NK-92 (cell line): ENCODE results near the gene APELA.
"Not testable (repeated sequence)": the region's sequence is repeated elsewhere in the genome, so short reads cannot be mapped to it uniquely, and the experiment has no call there.

ENCODE experiments used
- DNase-seq: peaks from one replicate; lab custom pipeline; 2025; ENCODE audit not compliant: unreplicated experiment; lab: John Stamatoyannopoulos, UW

APELA gene

GRCh38 chr4:164876700-164877324, at the start of gene APELA:
TSS of gene APELA (plus strand) at chr4:164877178. CDS start at chr4:164877332, 154 bp downstream.
- no peak for DNase-seq

GRCh38 chr4:164828955-164829354, 48.0 kb upstream of the APELA start:
- DNase-seq = no peak

GRCh38 chr4:164846566-164846965, 30.4 kb upstream of the APELA start:
- DNase-seq = no peak

- no peak for DNase-seq
Measured at GRCh38 chr4:164847016-164847415, 30.0 kb upstream of the APELA start.

GRCh38 chr4:164847967-164848649, 28.9 kb upstream of the APELA start:
- no peak for DNase-seq

GRCh38 chr4:164856396-164856795, 20.6 kb upstream of the APELA start:
- DNase-seq = no peak

GRCh38 chr4:164866817-164867490, 10.0 kb upstream of the APELA start:
- no peak for DNase-seq

- DNase-seq = no peak
Measured at GRCh38 chr4:164871673-164872072, 5.3 kb upstream of the APELA start.

GRCh38 chr4:164872481-164872880, 4.5 kb upstream of the APELA start:
- no peak for DNase-seq

- DNase-seq = no peak
Measured at GRCh38 chr4:164874789-164875188, 2.2 kb upstream of the APELA start.

- no peak for DNase-seq
Measured at GRCh38 chr4:164880489-164881262, 3.7 kb downstream of the APELA start.

GRCh38 chr4:164888096-164888715, 11.2 kb downstream of the APELA start:
- DNase-seq = no peak

- DNase-seq = no peak
Measured at GRCh38 chr4:164890691-164891090, 13.7 kb downstream of the APELA start.

- DNase-seq = no peak
Measured at GRCh38 chr4:164892018-164892417, 15.0 kb downstream of the APELA start.

GRCh38 chr4:164894702-164895101, 17.7 kb downstream of the APELA start:
- DNase-seq = no peak

- no peak for DNase-seq
Measured at GRCh38 chr4:164902608-164903007, 25.6 kb downstream of the APELA start.

- no peak for DNase-seq
Measured at GRCh38 chr4:164904336-164904735, 27.4 kb downstream of the APELA start.

- no peak for DNase-seq
Measured at GRCh38 chr4:164904941-164905340, 28.0 kb downstream of the APELA start.

- DNase-seq = no peak
Measured at GRCh38 chr4:164906368-164906767, 29.4 kb downstream of the APELA start.

GRCh38 chr4:164913506-164913905, 36.5 kb downstream of the APELA start:
- DNase-seq = not testable (repeated sequence)

GRCh38 chr4:164918956-164919355, 42.0 kb downstream of the APELA start:
- DNase-seq = no peak
